Loucy (cell line): ENCODE measurements around the gene FAM89B.
"Not testable (repeated sequence)": the region's sequence is repeated elsewhere in the genome, so short reads cannot be mapped to it uniquely, and the experiment has no call there.

Experiments used
- H2AFZ ChIP-seq: fragments of 200-600 bp; sonication (generic); 2 replicates; pipeline ENCODE4 v1.6.0; 2016; ENCODE audit warnings: antibody characterized with exemption, mild to moderate bottlenecking, low read length, moderate library complexity
- H3F3A ChIP-seq: fragments of 200-600 bp; 2 replicates; pipeline ENCODE4 v1.6.0; 2016; ENCODE audit warnings: antibody characterized with exemption, low read depth, mild to moderate bottlenecking
- H3K27me3 ChIP-seq: fragments of 200-600 bp; sonication (generic); 2 replicates; pipeline ENCODE4 v1.6.1; 2014; ENCODE audit warnings: low read length, mild to moderate bottlenecking; ENCODE audit not compliant: insufficient read depth, poor library complexity, severe bottlenecking
- H3K36me3 ChIP-seq: fragments of 200-600 bp; sonication (generic); 2 replicates; pipeline ENCODE4 v1.6.1; 2016; ENCODE audit warnings: low read length; ENCODE audit not compliant: insufficient read depth
- H3K4me1 ChIP-seq: fragments of 200-600 bp; sonication (generic); 2 replicates; pipeline ENCODE4 v1.5.1; 2014; ENCODE audit warnings: low read length, mild to moderate bottlenecking; ENCODE audit not compliant: insufficient read depth, poor library complexity, severe bottlenecking
- H3K4me2 ChIP-seq: fragments of 200-600 bp; sonication (generic); 2 replicates; pipeline ENCODE4 v1.6.0; 2014; ENCODE audit warnings: antibody characterized with exemption, low read length, low read depth, mild to moderate bottlenecking; ENCODE audit not compliant: poor library complexity, severe bottlenecking
- H3K4me3 ChIP-seq: fragments of 200-600 bp; sonication (generic); 2 replicates; pipeline ENCODE4 v1.5.1; 2014; ENCODE audit warnings: low read length, mild to moderate bottlenecking, mixed read lengths; ENCODE audit not compliant: poor library complexity, severe bottlenecking
- H3K79me2 ChIP-seq: fragments of 200-600 bp; sonication (generic); 2 replicates; pipeline ENCODE4 v1.6.1; 2014; ENCODE audit warnings: low read length; ENCODE audit not compliant: insufficient read depth
- H3K9ac ChIP-seq: fragments of 200-600 bp; sonication (generic); 2 replicates; pipeline ENCODE4 v1.6.0; 2014; ENCODE audit warnings: mild to moderate bottlenecking, low read depth, low read length, moderate library complexity; ENCODE audit not compliant: poor library complexity, severe bottlenecking
- H3K9me2 ChIP-seq: fragments of 200-600 bp; sonication (generic); replicated peaks from 2 replicates; pipeline ENCODE4 v1.6.1; 2016; ENCODE audit warnings: low read depth, low read length, mixed read lengths
- H3K9me3 ChIP-seq: fragments of 200-600 bp; sonication (generic); 2 replicates; pipeline ENCODE4 v1.6.1; 2014; ENCODE audit warnings: mild to moderate bottlenecking, antibody characterized with exemption, low read length, low read depth; ENCODE audit not compliant: insufficient read depth
- H4K20me1 ChIP-seq: fragments of 200-600 bp; sonication (generic); 2 replicates; pipeline ENCODE4 v1.6.0; 2014; ENCODE audit warnings: antibody characterized with exemption, low read length, mild to moderate bottlenecking; ENCODE audit not compliant: insufficient read depth, poor library complexity, severe bottlenecking
- EZH2phosphoT487 ChIP-seq: fragments of 200-600 bp; IDR thresholded peaks from 2 replicates; pipeline ENCODE4 v1.6.1; 2018; ENCODE audit warnings: antibody characterized with exemption, mild to moderate bottlenecking, moderate library complexity, borderline replicate concordance
- TF ChIP-seq, protein P1 (sequence below): fragments of 200-600 bp; sonication (generic); conservative IDR thresholded peaks from 2 replicates; pipeline ENCODE4 v1.5.1; 2014; ENCODE audit warnings: mild to moderate bottlenecking, antibody characterized with exemption, low read length

The FAM89B gene

DNA sequence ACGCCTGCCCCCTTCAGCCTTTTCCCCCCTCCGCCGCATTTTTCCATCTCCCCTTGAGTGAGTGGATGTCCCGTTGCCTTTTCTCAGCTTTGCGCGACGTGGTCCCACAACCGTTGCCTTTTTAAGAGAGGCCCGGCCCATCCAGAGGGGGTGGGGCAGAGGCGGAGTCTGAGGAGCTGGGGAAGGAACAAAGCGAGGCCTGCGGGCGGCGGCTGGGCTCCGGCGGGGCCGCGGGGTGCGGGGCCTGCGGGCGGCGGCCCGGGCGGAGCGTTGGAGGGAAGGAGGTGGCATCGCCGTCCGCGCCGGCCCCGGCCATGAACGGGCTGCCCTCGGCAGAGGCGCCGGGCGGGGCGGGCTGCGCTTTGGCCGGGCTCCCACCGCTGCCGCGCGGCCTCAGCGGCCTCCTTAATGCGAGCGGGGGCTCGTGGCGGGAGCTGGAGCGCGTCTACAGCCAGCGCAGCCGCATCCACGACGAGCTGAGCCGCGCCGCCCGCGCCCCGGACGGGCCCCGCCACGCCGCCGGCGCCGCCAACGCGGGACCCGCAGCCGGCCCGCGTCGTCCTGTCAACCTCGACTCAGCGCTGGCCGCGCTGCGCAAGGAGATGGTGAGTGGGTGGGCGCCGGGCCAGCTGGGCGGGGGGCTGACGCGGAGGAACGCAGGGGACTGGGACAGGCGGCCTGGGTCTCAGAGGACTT, at the start of gene FAM89B:
FAM89B (plus strand) TSS at position 183 of the 696 bp plus-strand sequence; CDS start at position 315, 132 bp downstream.
- peak within 1 kb of the TSS; percentile 87 for H3K9ac ChIP-seq
- H3F3A ChIP-seq, result peaks cover 16% of the 10 kb centered on the region
- H3K27me3 ChIP-seq, result no peaks in the 10 kb centered on the region
- H3K36me3 ChIP-seq, result no peaks in the 10 kb centered on the region
- H4K20me1 ChIP-seq, result peaks cover 30% of the 10 kb centered on the region
- H3K79me2 ChIP-seq, result peaks cover 69% of the 10 kb centered on the region
- H3K4me2 ChIP-seq, result peak within 1 kb of the TSS; percentile 94
- H3K4me1 ChIP-seq, result peaks cover 56% of the 10 kb centered on the region
- TF ChIP-seq, protein P1, sequence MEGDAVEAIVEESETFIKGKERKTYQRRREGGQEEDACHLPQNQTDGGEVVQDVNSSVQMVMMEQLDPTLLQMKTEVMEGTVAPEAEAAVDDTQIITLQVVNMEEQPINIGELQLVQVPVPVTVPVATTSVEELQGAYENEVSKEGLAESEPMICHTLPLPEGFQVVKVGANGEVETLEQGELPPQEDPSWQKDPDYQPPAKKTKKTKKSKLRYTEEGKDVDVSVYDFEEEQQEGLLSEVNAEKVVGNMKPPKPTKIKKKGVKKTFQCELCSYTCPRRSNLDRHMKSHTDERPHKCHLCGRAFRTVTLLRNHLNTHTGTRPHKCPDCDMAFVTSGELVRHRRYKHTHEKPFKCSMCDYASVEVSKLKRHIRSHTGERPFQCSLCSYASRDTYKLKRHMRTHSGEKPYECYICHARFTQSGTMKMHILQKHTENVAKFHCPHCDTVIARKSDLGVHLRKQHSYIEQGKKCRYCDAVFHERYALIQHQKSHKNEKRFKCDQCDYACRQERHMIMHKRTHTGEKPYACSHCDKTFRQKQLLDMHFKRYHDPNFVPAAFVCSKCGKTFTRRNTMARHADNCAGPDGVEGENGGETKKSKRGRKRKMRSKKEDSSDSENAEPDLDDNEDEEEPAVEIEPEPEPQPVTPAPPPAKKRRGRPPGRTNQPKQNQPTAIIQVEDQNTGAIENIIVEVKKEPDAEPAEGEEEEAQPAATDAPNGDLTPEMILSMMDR, result no peak
- no peak for TF ChIP-seq EZH2phosphoT487
- no peaks in the 10 kb centered on the region for H3K9me3 ChIP-seq
- H3K4me3 ChIP-seq, result peak within 1 kb of the TSS; percentile 90
- H2AFZ ChIP-seq, result no peak within 1 kb of the TSS
- H3K9me2 ChIP-seq, result no peaks in the 10 kb centered on the region

DNA sequence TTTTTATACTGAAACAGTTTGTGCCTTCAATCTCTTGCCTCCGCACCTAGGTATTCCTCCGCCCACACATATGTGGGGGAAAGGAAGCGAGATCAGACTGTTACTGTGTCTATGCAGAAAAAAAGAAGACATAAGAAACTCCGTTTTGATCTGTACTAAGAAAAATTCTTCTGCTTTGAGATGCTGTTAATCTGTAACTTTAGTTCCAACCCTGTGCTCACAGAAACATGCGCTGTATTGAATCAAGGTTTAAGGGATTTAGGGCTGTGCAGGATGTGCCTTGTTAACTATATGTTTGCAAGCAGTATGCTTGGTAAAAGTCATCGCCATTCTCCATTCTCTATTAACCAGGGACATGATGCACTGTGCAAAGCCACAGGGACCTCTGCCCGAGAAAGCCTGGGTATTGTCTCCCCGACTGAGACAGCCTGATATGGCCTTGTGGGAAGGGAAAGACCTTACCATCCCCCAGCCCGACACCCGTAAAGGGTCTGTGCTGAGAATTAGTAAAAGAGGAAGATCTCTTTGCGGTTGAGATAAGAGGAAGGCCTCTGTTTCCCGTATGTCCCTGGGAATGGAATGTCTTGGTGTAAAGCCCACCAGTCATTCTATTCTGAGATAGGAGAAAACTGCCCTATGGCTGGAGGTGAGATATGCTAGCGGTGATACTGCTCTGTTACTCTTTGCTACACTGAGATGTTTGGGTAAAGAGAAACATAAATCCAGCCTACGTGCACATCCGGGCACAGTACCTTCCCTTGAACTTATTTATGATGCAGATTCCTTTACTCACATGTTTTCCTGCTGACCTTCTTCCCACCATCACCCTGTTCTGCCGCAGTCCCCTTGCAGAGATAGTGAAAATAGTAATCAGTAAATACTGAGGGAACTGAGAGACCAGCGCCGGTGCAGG, 49.4 kb upstream of the FAM89B start:
- H3K79me2 ChIP-seq, result peaks cover 23% of the 10 kb centered on the region
- H3K27me3 ChIP-seq, H2AFZ ChIP-seq, H3K4me2 ChIP-seq, H3K36me3 ChIP-seq, H3F3A ChIP-seq, H3K9me3 ChIP-seq, H3K4me3 ChIP-seq, H3K9ac ChIP-seq, H3K9me2 ChIP-seq: not testable (repeated sequence)
- H3K4me1 ChIP-seq, result peaks cover 18% of the 10 kb centered on the region
- H4K20me1 ChIP-seq, result peaks cover 11% of the 10 kb centered on the region

DNA sequence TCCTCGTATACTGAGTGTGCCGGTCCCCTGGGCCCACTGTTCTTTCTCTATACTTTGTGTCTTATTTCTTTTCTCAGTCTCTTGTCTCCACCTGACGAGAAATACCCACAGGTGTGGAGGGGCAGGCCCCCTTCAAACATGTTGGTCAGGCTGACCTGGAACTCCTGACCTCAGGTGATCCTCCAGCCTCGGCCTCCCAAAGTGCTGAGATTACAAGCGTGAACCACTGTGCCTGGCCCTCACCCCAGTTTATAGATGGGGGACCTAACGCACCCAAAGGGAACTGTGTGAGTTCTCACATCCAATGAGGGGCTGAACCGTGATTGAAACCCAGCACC, 48.7 kb upstream of the FAM89B start:
- not testable (repeated sequence) for H3K4me3 ChIP-seq, H3K36me3 ChIP-seq, H3K9me3 ChIP-seq, H2AFZ ChIP-seq, H3K9ac ChIP-seq, H3K9me2 ChIP-seq, H3K4me2 ChIP-seq, H3K27me3 ChIP-seq, H3F3A ChIP-seq
- peaks cover 23% of the 10 kb centered on the region for H3K79me2 ChIP-seq
- H4K20me1 ChIP-seq, result peaks cover 11% of the 10 kb centered on the region
- peaks cover 18% of the 10 kb centered on the region for H3K4me1 ChIP-seq

DNA sequence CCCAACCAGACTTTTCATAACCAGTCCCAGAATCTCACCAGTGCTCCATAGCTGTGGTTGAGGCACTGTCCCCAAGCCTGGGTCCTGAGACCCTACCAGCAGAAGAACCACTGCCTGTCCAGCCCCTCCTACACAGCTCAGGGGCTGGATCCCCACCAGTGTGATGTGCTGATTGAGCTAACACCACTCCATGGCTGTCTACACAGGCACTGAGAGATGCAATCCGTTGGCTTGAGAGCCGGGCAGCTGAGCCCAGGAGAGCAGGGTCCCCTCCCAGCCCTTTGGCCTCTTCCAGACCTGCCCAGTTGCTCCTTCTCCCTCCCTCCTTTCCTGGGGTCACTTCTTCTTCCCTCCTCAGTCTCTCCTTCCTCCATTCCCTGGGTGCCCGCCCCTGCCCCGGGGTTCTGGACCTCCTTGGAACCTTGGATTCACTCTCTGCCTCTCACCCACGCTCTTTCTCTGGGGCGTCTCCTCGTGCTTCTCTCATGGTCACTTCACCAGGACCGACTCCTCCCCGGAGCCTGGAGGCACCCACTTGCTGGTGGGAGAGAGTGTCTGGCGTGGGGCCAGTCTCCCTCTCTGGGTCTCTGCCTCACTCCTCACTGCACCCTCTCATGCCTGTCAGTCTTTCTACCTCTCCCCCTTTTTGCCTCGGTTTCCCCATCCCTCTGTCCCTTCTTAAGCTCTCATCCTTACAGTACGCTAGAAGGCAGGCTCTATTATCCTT, 48.2 kb upstream of the FAM89B start:
- H3K9me3 ChIP-seq, result no peaks in the 10 kb centered on the region
- H3K9ac ChIP-seq, result no peak overlapping the region
- peaks cover 23% of the 10 kb centered on the region for H3K79me2 ChIP-seq
- peak overlapping the region; percentile 47 for H2AFZ ChIP-seq
- H4K20me1 ChIP-seq, result peaks cover 11% of the 10 kb centered on the region
- peak overlapping the region; percentile 51 for H3K4me2 ChIP-seq
- no peaks in the 10 kb centered on the region for H3K27me3 ChIP-seq
- no peaks in the 10 kb centered on the region for H3K9me2 ChIP-seq
- peak overlapping the region; percentile 48 for H3K4me3 ChIP-seq
- TF ChIP-seq, protein P1, result no peak
- TF ChIP-seq EZH2phosphoT487, result no peak
- H3F3A ChIP-seq, result no peaks in the 10 kb centered on the region
- H3K4me1 ChIP-seq, result peaks cover 18% of the 10 kb centered on the region
- no peaks in the 10 kb centered on the region for H3K36me3 ChIP-seq
